Measurements from ENCODE around the gene LYZL1.
"Not testable (repeated sequence)": the region's sequence is repeated elsewhere in the genome, so short reads cannot be mapped to it uniquely, and the experiment has no call there.

LYZL1 gene

GRCh38 chr10:29263506-29263905 lies 25.4 kb upstream of the LYZL1 start:
- no peak for DNase-seq (ENCODE audit: low read depth)

DNA sequence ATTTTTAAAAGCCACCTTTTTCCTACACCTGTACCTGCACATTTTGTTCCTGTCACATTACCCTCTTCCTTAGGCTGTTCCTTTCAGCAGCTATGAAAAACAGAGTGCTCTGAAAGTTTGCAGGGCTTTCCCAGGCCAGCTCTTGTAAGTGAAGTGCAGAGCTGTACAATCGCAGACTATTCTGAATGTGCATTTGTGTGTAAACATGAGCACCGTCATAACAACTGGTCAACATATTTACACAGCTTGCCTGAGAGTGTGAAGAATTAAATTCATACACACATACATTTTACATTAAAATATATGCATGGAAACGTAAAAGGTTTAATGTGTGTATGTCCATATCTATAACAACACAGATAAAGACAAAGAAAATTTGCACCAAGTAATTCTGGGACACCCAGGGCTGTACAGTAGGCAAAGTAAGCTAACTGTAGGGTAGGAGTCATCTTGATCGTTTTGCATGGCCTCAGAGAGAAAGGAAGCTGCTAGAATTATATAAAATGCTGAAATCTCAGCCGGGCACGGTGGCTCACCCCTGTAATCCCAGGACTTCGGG lies 23.6 kb upstream of the LYZL1 start:
- DNase-seq (ENCODE audit: low read depth) = no peak

DNA sequence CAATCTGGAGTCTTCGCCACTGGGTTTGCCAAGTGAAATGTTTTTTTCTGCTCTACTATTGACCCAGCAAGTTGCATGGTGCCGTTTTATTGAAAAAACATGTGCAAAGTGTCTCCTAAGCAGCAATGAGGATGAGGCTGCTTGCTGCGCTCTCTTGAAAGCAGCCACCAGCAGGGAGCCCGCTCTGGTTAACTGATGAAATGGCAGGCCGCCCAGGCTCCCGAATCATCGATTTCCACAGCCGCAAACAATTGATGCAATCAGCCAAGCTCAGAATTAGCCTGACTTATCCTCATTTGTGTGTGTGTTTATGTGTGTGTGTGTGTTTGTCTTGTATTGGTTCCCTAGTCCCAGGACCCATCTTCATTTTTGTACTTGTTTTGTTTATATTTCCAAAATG lies 22.2 kb upstream of the LYZL1 start:
- DNase-seq (ENCODE audit: low read depth) = peak; percentile 23

DNA sequence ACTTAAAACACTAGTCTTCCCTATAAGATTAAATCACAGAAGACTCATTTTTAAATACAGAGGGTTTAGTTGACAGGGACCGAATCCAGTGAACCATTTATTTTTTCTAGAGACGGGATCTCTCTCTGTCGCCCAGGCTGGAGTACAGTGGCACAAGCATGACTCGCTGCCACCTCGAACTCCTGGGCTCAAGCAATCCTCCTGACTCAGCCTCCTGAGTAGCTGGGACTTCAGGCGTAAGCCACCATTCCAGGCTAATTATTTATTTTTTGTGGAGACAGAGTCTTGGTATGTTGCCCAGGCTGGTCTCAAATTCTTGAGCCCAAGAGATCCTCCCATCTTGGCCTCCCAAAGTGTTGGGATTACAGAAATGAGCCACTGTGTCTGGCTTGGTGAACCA lies 20.9 kb upstream of the LYZL1 start:
- no peak for DNase-seq (ENCODE audit: low read depth)

GRCh38 chr10:29269486-29269885 lies 19.4 kb upstream of the LYZL1 start:
- no peak for DNase-seq (ENCODE audit: low read depth)

DNA sequence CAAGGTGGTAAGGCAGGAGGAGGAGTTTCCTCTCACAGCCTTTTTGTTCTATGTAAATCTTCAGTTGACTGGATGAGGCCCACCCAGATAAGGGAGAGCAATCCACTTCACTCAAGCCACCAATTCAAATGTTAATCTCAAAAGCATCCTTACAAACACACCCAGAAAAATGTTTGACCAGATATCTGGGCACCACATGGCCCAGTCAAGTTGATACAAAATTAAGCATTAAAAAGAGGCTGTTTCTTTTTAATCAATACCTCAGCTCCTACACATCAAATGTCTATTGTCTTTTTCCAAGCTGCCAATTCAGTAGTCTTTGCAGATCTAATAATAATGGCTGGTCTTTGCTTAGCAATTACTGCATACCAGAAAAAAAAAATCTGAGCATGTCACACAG lies 18.0 kb upstream of the LYZL1 start:
- DNase-seq (ENCODE audit: low read depth) = no peak

- DNase-seq (ENCODE audit: low read depth) = no peak
Observed at GRCh38 chr10:29271877-29272276, 17.0 kb upstream of the LYZL1 start.

- no peak for DNase-seq (ENCODE audit: low read depth)
Observed at GRCh38 chr10:29273478-29273877, 15.4 kb upstream of the LYZL1 start.

GRCh38 chr10:29276251-29276850 lies 12.5 kb upstream of the LYZL1 start:
- no peak for DNase-seq (ENCODE audit: low read depth)

- no peak for DNase-seq (ENCODE audit: low read depth)
Observed at GRCh38 chr10:29277296-29277695, 11.6 kb upstream of the LYZL1 start.

DNA sequence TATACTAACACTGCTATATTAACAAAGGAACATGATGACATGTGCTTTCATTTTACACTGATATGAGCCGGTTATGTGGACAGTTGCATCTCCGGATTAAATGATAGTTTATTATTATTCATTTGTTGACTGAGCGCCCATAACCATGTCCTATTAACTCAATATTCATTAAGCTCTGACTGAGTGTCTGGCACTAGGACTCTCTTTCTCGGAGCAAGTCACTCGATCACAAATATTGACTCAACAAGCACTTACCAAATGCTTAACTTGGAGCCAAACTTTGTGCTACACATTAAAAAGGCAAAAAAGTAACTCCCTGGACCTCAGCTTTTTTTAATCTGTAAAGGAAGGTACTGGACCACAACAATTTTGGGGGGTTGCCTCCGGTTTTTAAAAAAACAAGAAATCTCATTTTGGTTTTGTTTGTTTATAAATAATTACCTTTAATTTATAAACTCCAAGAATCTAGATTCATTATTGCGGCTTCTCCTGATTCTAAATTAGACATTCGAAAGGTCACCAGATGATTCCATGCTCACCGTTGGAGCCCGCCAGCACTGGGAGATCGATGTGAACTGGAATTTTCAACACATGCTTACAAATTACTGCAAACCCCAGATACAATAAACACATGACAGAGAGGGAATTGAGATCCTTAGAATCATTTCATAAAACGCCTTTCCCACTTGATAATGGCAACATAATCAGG lies 8.9 kb upstream of the LYZL1 start:
- no peak for DNase-seq (ENCODE audit: low read depth)

DNA sequence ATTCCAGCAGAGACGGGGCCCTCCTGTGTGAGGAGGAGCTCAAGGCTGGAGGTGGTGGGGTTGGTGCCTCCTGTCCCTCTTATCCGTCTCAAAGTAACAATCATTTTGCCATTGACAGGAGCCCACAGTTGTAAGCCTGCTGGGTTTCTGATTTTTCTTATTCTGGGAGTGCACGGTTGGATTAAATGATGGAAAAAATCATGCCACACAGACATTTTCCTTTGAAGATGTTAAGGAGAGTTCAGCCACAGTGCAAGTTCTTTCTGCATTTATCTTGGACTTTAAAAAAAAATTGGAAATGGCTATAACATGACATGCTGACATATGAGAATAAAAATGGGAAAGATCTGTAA lies 8.4 kb upstream of the LYZL1 start:
- no peak for DNase-seq (ENCODE audit: low read depth)

- no peak for DNase-seq (ENCODE audit: low read depth)
Observed at GRCh38 chr10:29285624-29286051, 3.2 kb upstream of the LYZL1 start.

- DNase-seq (ENCODE audit: low read depth) = no peak
Observed at GRCh38 chr10:29287635-29288034, 1.2 kb upstream of the LYZL1 start.

DNA sequence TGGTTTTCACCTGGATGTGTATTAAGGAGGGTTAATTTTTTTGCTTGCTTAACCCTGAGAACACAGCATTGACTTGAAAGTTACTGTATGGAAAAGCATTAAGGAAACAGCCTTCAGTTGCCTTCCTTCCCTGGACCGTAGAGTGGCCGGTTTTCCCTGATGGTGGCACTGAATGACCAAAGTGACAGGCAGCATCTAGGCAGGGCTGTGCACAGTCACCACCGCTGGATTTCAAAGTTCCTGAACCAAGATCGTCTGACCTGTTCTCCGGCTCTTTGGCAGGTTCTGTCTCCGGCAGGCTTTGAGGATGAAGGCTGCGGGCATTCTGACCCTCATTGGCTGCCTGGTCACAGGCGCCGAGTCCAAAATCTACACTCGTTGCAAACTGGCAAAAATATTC lies 2.7 kb downstream of the LYZL1 start:
- not testable (repeated sequence) for DNase-seq (ENCODE audit: low read depth)

DNA sequence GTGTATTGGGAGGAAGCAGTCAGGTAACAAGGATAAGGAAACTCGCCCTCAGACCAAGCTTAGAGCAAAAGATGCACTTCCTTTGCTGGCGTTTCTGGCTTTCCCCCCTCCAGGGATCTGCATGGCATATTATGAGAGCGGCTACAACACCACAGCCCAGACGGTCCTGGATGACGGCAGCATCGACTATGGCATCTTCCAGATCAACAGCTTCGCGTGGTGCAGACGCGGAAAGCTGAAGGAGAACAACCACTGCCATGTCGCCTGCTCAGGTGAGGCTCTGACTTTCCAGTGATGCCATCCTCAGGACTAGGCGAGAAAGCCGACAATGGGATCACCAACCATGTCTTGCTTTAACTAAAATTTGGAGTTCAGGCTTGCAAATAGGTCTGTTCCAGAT lies 3.5 kb downstream of the LYZL1 start:
- not testable (repeated sequence) for DNase-seq (ENCODE audit: low read depth)

DNA sequence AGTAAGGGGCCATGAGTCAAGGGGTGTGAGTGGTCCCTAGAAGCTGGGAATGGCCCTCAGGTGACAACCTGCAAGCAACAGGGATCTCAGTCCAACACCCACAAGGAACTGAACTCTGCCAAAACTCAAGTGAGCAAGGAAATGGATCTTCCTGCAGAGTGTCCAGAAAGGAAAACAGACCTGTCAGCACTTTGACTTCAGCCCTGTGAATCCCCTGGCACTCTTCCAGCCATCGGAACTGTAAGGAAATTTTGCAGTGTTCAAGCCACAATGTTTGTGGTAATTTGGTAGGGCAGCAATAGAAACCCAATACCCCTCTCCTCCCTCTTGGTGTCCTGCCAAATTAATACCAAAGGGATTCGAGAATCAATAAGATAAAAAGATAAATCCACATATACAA lies 6.9 kb downstream of the LYZL1 start:
- DNase-seq (ENCODE audit: low read depth) = no peak

GRCh38 chr10:29297678-29298077 lies 8.8 kb downstream of the LYZL1 start:
- DNase-seq (ENCODE audit: low read depth) = no peak

GRCh38 chr10:29301359-29301910 lies 12.6 kb downstream of the LYZL1 start:
- no peak for DNase-seq (ENCODE audit: low read depth)

GRCh38 chr10:29302499-29302898 lies 13.6 kb downstream of the LYZL1 start:
- no peak for DNase-seq (ENCODE audit: low read depth)

DNA sequence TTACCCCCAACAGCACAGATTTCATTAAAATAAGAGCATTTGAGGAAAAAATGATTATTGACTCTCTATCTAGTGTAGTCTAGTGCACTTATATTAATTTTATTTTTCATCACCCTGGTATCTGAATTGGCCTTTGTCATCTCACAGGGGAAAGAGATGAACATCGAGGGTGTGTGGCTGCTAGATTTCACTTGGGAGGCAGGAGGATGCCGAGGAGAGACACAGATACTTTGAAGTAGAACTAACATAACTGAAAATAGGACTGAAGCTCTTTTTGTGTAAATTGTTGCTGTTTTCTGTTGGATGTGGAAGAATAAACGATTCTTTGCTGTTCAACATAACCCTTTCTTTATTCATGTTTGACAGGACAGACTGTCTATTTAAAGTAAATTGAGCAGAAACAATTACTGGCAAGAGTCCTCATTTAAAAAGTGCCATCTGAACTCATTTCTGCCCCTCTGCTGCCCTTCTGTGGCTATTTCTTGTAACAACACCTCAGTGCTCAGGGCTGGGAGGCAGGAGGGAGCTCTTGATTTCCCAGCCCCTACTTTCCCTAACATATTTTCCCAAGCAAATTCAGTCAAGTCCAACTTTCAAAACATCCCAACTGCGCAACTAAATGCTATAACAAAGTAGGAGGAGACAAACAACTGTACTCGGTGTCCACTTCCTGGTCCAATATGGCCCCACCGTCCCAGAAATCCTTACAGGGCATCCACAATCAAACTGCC lies 15.6 kb downstream of the LYZL1 start:
- DNase-seq (ENCODE audit: low read depth) = peak; percentile 42

DNA sequence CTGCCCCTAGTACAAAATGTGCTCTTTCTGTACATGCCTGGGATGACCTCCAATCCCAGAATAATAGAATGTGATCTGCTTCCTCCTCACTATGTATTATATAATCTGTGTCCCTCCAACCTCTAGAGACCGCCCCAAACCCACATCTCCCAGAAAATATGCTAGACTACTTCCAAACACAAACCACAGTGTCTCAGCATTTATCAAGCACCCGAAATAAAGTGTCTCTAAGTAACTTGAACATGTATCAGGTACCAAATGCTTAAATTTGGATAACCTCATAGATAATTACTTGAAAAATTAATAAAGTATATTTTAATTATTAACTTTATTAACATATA lies 16.1 kb downstream of the LYZL1 start:
- DNase-seq (ENCODE audit: low read depth) = no peak

DNA sequence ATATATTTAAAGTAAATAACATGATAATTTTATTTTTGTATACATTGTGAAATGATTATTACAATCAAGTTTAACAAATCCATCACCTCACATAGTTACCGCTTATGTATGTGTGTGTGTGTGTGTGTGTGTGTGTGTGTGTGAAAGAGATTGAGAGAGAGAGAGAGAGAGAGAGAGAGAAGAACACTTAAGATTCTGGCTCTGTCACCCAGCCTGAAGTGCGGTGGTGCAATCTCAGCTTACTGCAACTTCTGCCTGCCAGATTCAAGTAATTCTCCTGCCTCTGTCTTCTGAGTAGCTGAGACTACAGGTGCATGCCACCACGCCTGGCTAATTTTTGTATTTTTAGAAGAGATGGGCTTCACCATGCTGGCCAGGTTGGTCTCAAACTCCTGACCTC lies 17.8 kb downstream of the LYZL1 start:
- DNase-seq (ENCODE audit: low read depth) = no peak

Data from GM04504 (cell line).